CD14-positive monocyte (primary cell): ENCODE results near the gene BTBD1. TPM values are rescaled to one million over a fixed set of nuclear protein-coding genes. Genes with fewer than 3 reads are reported as not detected.

Source experiments
- DNase-seq, 3 donors: peaks; one replicate each; pipeline ENCODE4 v3.0.0-alpha.2; 2011 to 2022
- H2AFZ ChIP-seq: 2 replicates; pipeline ENCODE4 v1.6.0; 2012; ENCODE audit warnings: mild to moderate bottlenecking, low read depth, low read length, inconsistent platforms; ENCODE audit not compliant: insufficient read depth, poor library complexity, severe bottlenecking
- H3K27ac ChIP-seq, 2 donors: 1 replicate in 1 of 2; 2 replicates in 1 of 2; pipeline ENCODE4 v1.5.1; 2012 to 2013; ENCODE audit warnings: low read length in 2 of 2, control low read depth in 1 of 2, inconsistent platforms in 1 of 2, low read depth in 1 of 2, mild to moderate bottlenecking in 1 of 2
- H3K27me3 ChIP-seq, 2 donors: one replicate each; pipeline versions ENCODE4 v1.6.0 to v1.6.1; 2011 to 2013; ENCODE audit warnings: low read length in 2 of 2; ENCODE audit not compliant: control insufficient read depth in 2 of 2, insufficient read depth in 2 of 2
- H3K36me3 ChIP-seq, 2 donors: replicated peaks in 1 of 2; 1 replicate in 1 of 2; 2 replicates in 1 of 2; pipeline versions ENCODE4 v1.5.1 to v1.6.1; 2012 to 2013; ENCODE audit warnings: low read length in 2 of 2, control low read depth in 1 of 2, inconsistent platforms in 1 of 2, mild to moderate bottlenecking in 1 of 2; ENCODE audit not compliant: insufficient read depth in 2 of 2, control insufficient read depth in 1 of 2
- H3K4me1 ChIP-seq, 2 donors: 1 replicate in 1 of 2; 2 replicates in 1 of 2; pipeline versions ENCODE4 v1.5.1 to v1.6.1; 2012 to 2013; ENCODE audit warnings: low read length in 2 of 2, control low read depth in 1 of 2, inconsistent platforms in 1 of 2, mild to moderate bottlenecking in 1 of 2, moderate library complexity in 1 of 2; ENCODE audit not compliant: insufficient read depth in 2 of 2, control insufficient read depth in 1 of 2
- H3K4me2 ChIP-seq: replicated peaks from 2 replicates; pipeline ENCODE3; 2012; ENCODE audit warnings: low read length, moderate library complexity, mild to moderate bottlenecking; ENCODE audit not compliant: poor library complexity, severe bottlenecking; ENCODE audit errors: extremely low read depth
- H3K4me3 ChIP-seq, 3 experiments: fragments of 200-600 bp in 1 of 3; sonication (generic) in 1 of 3; replicated peaks in 1 of 3; 1 replicate in 2 of 3; 2 replicates in 1 of 3; pipeline ENCODE4 v1.5.1; 2011 to 2013; ENCODE audit warnings: low read length in 3 of 3, mild to moderate bottlenecking in 3 of 3, control low read depth in 2 of 3, low read depth in 2 of 3, inconsistent platforms in 1 of 3, moderate library complexity in 1 of 3
- H3K79me2 ChIP-seq: 2 replicates; pipeline ENCODE4 v1.6.0; 2012; ENCODE audit warnings: mild to moderate bottlenecking, control low read depth, inconsistent platforms, low read length, moderate library complexity; ENCODE audit not compliant: insufficient read depth
- H3K9ac ChIP-seq: 2 replicates; pipeline ENCODE4 v1.6.0; 2017; ENCODE audit warnings: low read length, mild to moderate bottlenecking; ENCODE audit not compliant: insufficient read depth, poor library complexity, severe bottlenecking
- H3K9me3 ChIP-seq, 2 donors: replicated peaks in 1 of 2; 1 replicate in 1 of 2; 2 replicates in 1 of 2; pipeline versions ENCODE4 v1.5.1 to v1.6.1; 2012 to 2013; ENCODE audit warnings: low read length in 2 of 2, control low read depth in 1 of 2; ENCODE audit not compliant: control insufficient read depth in 1 of 2, insufficient read depth in 1 of 2
- H4K20me1 ChIP-seq: 2 replicates; pipeline ENCODE4 v1.6.0; 2012; ENCODE audit warnings: mild to moderate bottlenecking, low read length, control low read depth, moderate library complexity; ENCODE audit not compliant: insufficient read depth
- H3K27ac Mint-ChIP-seq, 7 donors: one replicate each; pipeline ENCODE4 v1.8.0; 2020; ENCODE audit warnings: mild to moderate bottlenecking in 7 of 7, mixed read lengths in 7 of 7, moderate library complexity in 6 of 7, inconsistent platforms in 2 of 7
- H3K27me3 Mint-ChIP-seq, 3 donors: one replicate each; pipeline ENCODE4 v1.8.0; 2021 to 2022; ENCODE audit warnings: low read depth in 3 of 3, mild to moderate bottlenecking in 3 of 3, mixed read lengths in 3 of 3, moderate library complexity in 3 of 3, inconsistent platforms in 1 of 3
- H3K36me3 Mint-ChIP-seq, 2 donors: one replicate each; pipeline ENCODE4 v1.8.0; 2020; ENCODE audit warnings: mixed read lengths in 2 of 2, inconsistent platforms in 1 of 2, mild to moderate bottlenecking in 1 of 2
- H3K4me1 Mint-ChIP-seq: one replicate; pipeline ENCODE4 v1.8.0; 2020; ENCODE audit warnings: mild to moderate bottlenecking, mixed read lengths
- H3K4me3 Mint-ChIP-seq, 2 donors: one replicate each; pipeline ENCODE4 v1.8.0; 2020; ENCODE audit warnings: mild to moderate bottlenecking in 2 of 2, mixed read lengths in 2 of 2, moderate library complexity in 1 of 2
- H3K9me3 Mint-ChIP-seq, 7 donors: one replicate each; pipeline ENCODE4 v1.8.0; 2020 to 2022; ENCODE audit warnings: mixed read lengths in 7 of 7, mild to moderate bottlenecking in 6 of 7, moderate library complexity in 6 of 7, inconsistent platforms in 2 of 7
- CTCF ChIP-seq: fragments of 200-600 bp; IDR thresholded peaks from one replicate; pipeline ENCODE4 v1.8.0; 2022; ENCODE audit warnings: antibody characterized with exemption, mild to moderate bottlenecking
- WGBS: methylation state at CpG from one replicate; pipeline ENCODE4 v1.1.5; 2013; ENCODE audit warnings: missing lambda C conversion rate; ENCODE audit not compliant: insufficient coverage; 5-methylcytosine and 5-hydroxymethylcytosine counted together
- intact Hi-C, 2 donors: fragments of 100-400 bp; cut with micrococcal nuclease; formaldehyde crosslinking; loops; one replicate each; pipeline versions ENCODE4 v1.15.0 to v1.15.1; 2023
- polyA plus RNA-seq, 3 donors: library from polyadenylated mRNA; depleted of rRNA in 1 of 3; unstranded in 2 of 3; stranded (reverse) in 1 of 3; fragments of 300-500 nt in 2 of 3; fragments of >200 nt in 1 of 3; fragmentation: Illumina TruSeq in 2 of 3; gene quantifications; 1 replicate in 2 of 3; 2 replicates in 1 of 3; pipeline ENCODE4 v1.2.3, GENCODE V29; 2012 to 2021

BTBD1 gene
- polyA plus RNA-seq, 3 donors = 18.0 to 48.8 (median 37.2) TPM

DNA sequence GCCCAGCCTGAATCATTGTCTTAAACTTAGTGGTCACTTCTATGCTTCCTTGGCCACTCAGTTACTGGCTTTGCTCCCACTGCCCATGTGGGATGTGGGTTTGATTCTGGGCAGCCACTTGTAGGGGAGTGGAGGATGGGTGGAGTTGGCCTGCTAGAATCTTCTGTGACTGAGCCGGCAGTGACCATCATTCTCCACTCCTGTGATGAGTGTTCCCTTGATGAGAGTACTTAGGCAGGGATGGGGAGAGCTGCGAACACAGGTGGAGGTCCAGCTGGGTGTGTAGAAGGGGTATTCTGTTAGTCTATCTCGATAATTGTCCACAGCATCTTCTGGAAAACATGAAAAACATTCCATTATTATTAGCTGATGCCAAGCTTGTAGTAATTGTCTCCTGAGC is 48.4 kb upstream of the BTBD1 start:
- DNase-seq = no peak

DNA sequence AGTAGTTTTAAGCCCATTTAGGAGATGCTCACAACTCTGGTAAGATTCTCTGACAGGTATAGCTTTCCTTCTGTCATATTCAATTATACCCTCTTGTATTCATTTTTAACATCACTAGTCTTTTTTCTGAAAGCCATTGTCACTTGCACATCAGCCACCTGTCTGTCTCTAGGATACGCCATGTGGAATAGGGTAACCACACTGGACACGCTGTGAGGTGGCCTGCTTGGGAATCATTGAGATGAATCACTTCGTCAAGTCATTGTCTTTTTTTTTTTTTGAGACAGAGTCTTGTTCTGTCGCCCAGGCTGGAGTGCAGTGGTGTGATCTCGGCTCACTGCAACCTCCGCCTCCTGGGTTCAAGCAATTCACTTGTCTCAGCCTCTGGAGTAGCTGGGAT is 47.8 kb upstream of the BTBD1 start:
- no peak overlapping the region for H3K4me3 ChIP-seq
- DNase-seq = no peak
- Mint-ChIP-seq H3K4me1 (peaks cover 10% of the 10 kb centered on the region), H3K27me3 (peaks cover 0 to 3% (median 0%) of the 10 kb centered on the region in 3 donors), H3K27ac (peak overlapping the region in 1 of 7 donors; percentile 42), H3K36me3 (peaks cover 15 to 36% of the 10 kb centered on the region in 2 donors), H3K4me3 (no peak overlapping the region), H3K9me3 (peaks cover 0 to 5% (median 3%) of the 10 kb centered on the region in 7 donors)
- H3K36me3 ChIP-seq = peaks cover 56 to 81% of the 10 kb centered on the region in 2 donors
- peaks cover 7% of the 10 kb centered on the region in 2 donors for H3K4me1 ChIP-seq
- peaks cover 20% of the 10 kb centered on the region for H3K79me2 ChIP-seq
- no peak overlapping the region for H3K9ac ChIP-seq
- no peak overlapping the region for H3K4me2 ChIP-seq
- no peaks in the 10 kb centered on the region for H3K27me3 ChIP-seq
- intact Hi-C loops = no loop called here
- H4K20me1 ChIP-seq = peaks cover 41% of the 10 kb centered on the region
- 93% methylated on average over 5 of the region's 6 CpGs for WGBS
- no peak overlapping the region for H2AFZ ChIP-seq
- H3K27ac ChIP-seq = no peak overlapping the region
- H3K9me3 ChIP-seq = no peaks in the 10 kb centered on the region
- TF ChIP-seq CTCF = no peak

More for the DNA sequence above, 48.4 kb upstream of the BTBD1 start:
- no peak for TF ChIP-seq CTCF
- Histone ChIP-seq H3K4me3 (no peak overlapping the region), H3K36me3 (peaks cover 62 to 85% of the 10 kb centered on the region in 2 donors), H3K79me2 (peaks cover 14% of the 10 kb centered on the region), H3K4me1 (peaks cover 1 to 2% of the 10 kb centered on the region in 2 donors), H3K9ac (no peak overlapping the region), H3K27me3 (no peaks in the 10 kb centered on the region), H4K20me1 (peaks cover 36% of the 10 kb centered on the region), H3K9me3 (no peaks in the 10 kb centered on the region), H3K4me2 (no peak overlapping the region), H2AFZ (no peak overlapping the region), H3K27ac (no peak overlapping the region)
- H3K9me3 Mint-ChIP-seq = peaks cover 0 to 5% (median 1%) of the 10 kb centered on the region in 7 donors
- no peak overlapping the region for H3K4me3 Mint-ChIP-seq
- WGBS = 100% methylated on average over 1 of the region's 3 CpGs
- no peak overlapping the region for H3K27ac Mint-ChIP-seq
- peaks cover 9 to 37% of the 10 kb centered on the region in 2 donors for H3K36me3 Mint-ChIP-seq
- intact Hi-C loops = no loop called here
- H3K27me3 Mint-ChIP-seq = peaks cover 0 to 3% (median 0%) of the 10 kb centered on the region in 3 donors
- H3K4me1 Mint-ChIP-seq = peaks cover 4% of the 10 kb centered on the region
